EL (cell line): ENCODE measurements around the gene MPHOSPH10.
"Not testable (repeated sequence)": the region's sequence is repeated elsewhere in the genome, so short reads cannot be mapped to it uniquely, and the experiment has no call there.

Source experiments
- DNase-seq: peaks from one replicate; pipeline ENCODE4 v3.0.0-alpha.2; 2016

The MPHOSPH10 gene

GRCh38 chr2:71125506-71126294, 4.7 kb upstream of the MPHOSPH10 start:
- DNase-seq: no peak

- DNase-seq: no peak
These were observed 3.5 kb upstream of the MPHOSPH10 start for GRCh38 chr2:71126957-71127356.

- peak; percentile 16 for DNase-seq
These were observed 1.1 kb upstream of the MPHOSPH10 start for GRCh38 chr2:71129114-71129901.

GRCh38 chr2:71129902-71130151, 607 bp upstream of the MPHOSPH10 start:
- peak; percentile 63 for DNase-seq

- DNase-seq: peak; percentile 26
These were observed 441 bp downstream of the MPHOSPH10 start for GRCh38 chr2:71130905-71131244.

GRCh38 chr2:71131387-71132166, 1.1 kb downstream of the MPHOSPH10 start:
- DNase-seq: not testable (repeated sequence)

- DNase-seq: no peak
These were observed 3.2 kb downstream of the MPHOSPH10 start for GRCh38 chr2:71133603-71134002.

GRCh38 chr2:71136174-71136573, 5.7 kb downstream of the MPHOSPH10 start:
- no peak for DNase-seq

- DNase-seq: no peak
These were observed 13.3 kb downstream of the MPHOSPH10 start for GRCh38 chr2:71143782-71144181.

- DNase-seq: no peak
These were observed 18.2 kb downstream of the MPHOSPH10 start for GRCh38 chr2:71148506-71149063.

- no peak for DNase-seq
These were observed 19.8 kb downstream of the MPHOSPH10 start for GRCh38 chr2:71150082-71150816.

GRCh38 chr2:71151620-71152019, 21.2 kb downstream of the MPHOSPH10 start:
- DNase-seq: no peak

- no peak for DNase-seq
These were observed 23.3 kb downstream of the MPHOSPH10 start for GRCh38 chr2:71153585-71154224.

GRCh38 chr2:71154279-71154678, 23.8 kb downstream of the MPHOSPH10 start:
- no peak for DNase-seq

GRCh38 chr2:71154798-71155197, 24.4 kb downstream of the MPHOSPH10 start:
- DNase-seq: peak; percentile 13

- DNase-seq: no peak
These were observed 25.4 kb downstream of the MPHOSPH10 start for GRCh38 chr2:71155846-71156245.

- DNase-seq: peak; percentile 32
These were observed 26.1 kb downstream of the MPHOSPH10 start for GRCh38 chr2:71156573-71156972.

- DNase-seq: peak; percentile 41
These were observed 26.8 kb downstream of the MPHOSPH10 start for GRCh38 chr2:71157124-71157793.

GRCh38 chr2:71166812-71167211, 36.4 kb downstream of the MPHOSPH10 start:
- DNase-seq: peak; percentile 31

- DNase-seq: no peak
These were observed 42.7 kb downstream of the MPHOSPH10 start for GRCh38 chr2:71173096-71173495.

- no peak for DNase-seq
These were observed 43.8 kb downstream of the MPHOSPH10 start for GRCh38 chr2:71174207-71174606.

GRCh38 chr2:71178836-71179235, 48.4 kb downstream of the MPHOSPH10 start:
- DNase-seq: not testable (repeated sequence)
